Measurements from ENCODE around the gene B3GNT5. TPM values are rescaled to one million over a fixed set of nuclear protein-coding genes. Genes with fewer than 3 reads are reported as not detected.

Gene B3GNT5
- polyA plus RNA-seq, 1 donor = 81.4 TPM

GRCh38 chr3:183301937-183302580, 49.0 kb downstream of the B3GNT5 start:
- DNase-seq = peak in 1 of 2 donors; percentile 40
- H3K27ac ChIP-seq (ENCODE audit: low read length) = no peak overlapping the region
- H3K4me1 ChIP-seq (ENCODE audit: control insufficient read depth, insufficient read depth, low read length) = peaks cover 32% of the 10 kb centered on the region
- H3K36me3 ChIP-seq (ENCODE audit: control insufficient read depth, insufficient read depth, low read length) = no peaks in the 10 kb centered on the region
- no peaks in the 10 kb centered on the region for H3K9me3 ChIP-seq (ENCODE audit: control insufficient read depth, low read depth, low read length)
- no CpG with 5 or more reads among the region's 8 CpGs for WGBS (ENCODE audit: insufficient coverage, low lambda C conversion rate)
- H3K27me3 ChIP-seq (ENCODE audit: control insufficient read depth, insufficient read depth, low read length) = no peaks in the 10 kb centered on the region
- H3K4me3 ChIP-seq (ENCODE audit: low read length) = no peak overlapping the region

- H3K36me3 ChIP-seq (ENCODE audit: control insufficient read depth, insufficient read depth, low read length) = no peaks in the 10 kb centered on the region
- H3K27ac ChIP-seq (ENCODE audit: low read length) = peak overlapping the region; percentile 64
- H3K27me3 ChIP-seq (ENCODE audit: control insufficient read depth, insufficient read depth, low read length) = no peaks in the 10 kb centered on the region
- peaks cover 44% of the 10 kb centered on the region for H3K4me1 ChIP-seq (ENCODE audit: control insufficient read depth, insufficient read depth, low read length)
- H3K4me3 ChIP-seq (ENCODE audit: low read length) = no peak overlapping the region
- peak; percentile 62 to 84 for DNase-seq
- WGBS (ENCODE audit: insufficient coverage, low lambda C conversion rate) = no CpG with 5 or more reads among the region's 2 CpGs
- no peaks in the 10 kb centered on the region for H3K9me3 ChIP-seq (ENCODE audit: control insufficient read depth, low read depth, low read length)
These were observed 50.6 kb downstream of the B3GNT5 start for GRCh38 chr3:183303690-183304089.

GRCh38 chr3:183306798-183307671, 54.0 kb downstream of the B3GNT5 start:
- peak; percentile 96 to 98 for DNase-seq
- H3K27ac ChIP-seq (ENCODE audit: low read length) = peak overlapping the region; percentile 95
- 60% methylated on average over 1 of the region's 9 CpGs for WGBS (ENCODE audit: insufficient coverage, low lambda C conversion rate)
- H3K36me3 ChIP-seq (ENCODE audit: control insufficient read depth, insufficient read depth, low read length) = no peaks in the 10 kb centered on the region
- H3K9me3 ChIP-seq (ENCODE audit: control insufficient read depth, low read depth, low read length) = no peaks in the 10 kb centered on the region
- no peak overlapping the region for H3K4me3 ChIP-seq (ENCODE audit: low read length)
- H3K27me3 ChIP-seq (ENCODE audit: control insufficient read depth, insufficient read depth, low read length) = no peaks in the 10 kb centered on the region
- H3K4me1 ChIP-seq (ENCODE audit: control insufficient read depth, insufficient read depth, low read length) = peaks cover 53% of the 10 kb centered on the region

GRCh38 chr3:183307749-183308148, 54.7 kb downstream of the B3GNT5 start:
- peak; percentile 85 to 93 for DNase-seq
- Histone ChIP-seq H3K4me1 (ENCODE audit: control insufficient read depth, insufficient read depth, low read length) (peaks cover 49% of the 10 kb centered on the region), H3K27ac (ENCODE audit: low read length) (peak overlapping the region; percentile 95), H3K4me3 (ENCODE audit: low read length) (no peak overlapping the region), H3K9me3 (ENCODE audit: control insufficient read depth, low read depth, low read length) (no peaks in the 10 kb centered on the region), H3K36me3 (ENCODE audit: control insufficient read depth, insufficient read depth, low read length) (no peaks in the 10 kb centered on the region), H3K27me3 (ENCODE audit: control insufficient read depth, insufficient read depth, low read length) (no peaks in the 10 kb centered on the region)
- no CpG with 5 or more reads among the region's 2 CpGs for WGBS (ENCODE audit: insufficient coverage, low lambda C conversion rate)

GRCh38 chr3:183308751-183309150, 55.7 kb downstream of the B3GNT5 start:
- peaks cover 42% of the 10 kb centered on the region for H3K4me1 ChIP-seq (ENCODE audit: control insufficient read depth, insufficient read depth, low read length)
- H3K27me3 ChIP-seq (ENCODE audit: control insufficient read depth, insufficient read depth, low read length) = no peaks in the 10 kb centered on the region
- 100% methylated on average over 1 of the region's 5 CpGs for WGBS (ENCODE audit: insufficient coverage, low lambda C conversion rate)
- no peaks in the 10 kb centered on the region for H3K36me3 ChIP-seq (ENCODE audit: control insufficient read depth, insufficient read depth, low read length)
- H3K4me3 ChIP-seq (ENCODE audit: low read length) = no peak overlapping the region
- no peak for DNase-seq
- no peaks in the 10 kb centered on the region for H3K9me3 ChIP-seq (ENCODE audit: control insufficient read depth, low read depth, low read length)
- H3K27ac ChIP-seq (ENCODE audit: low read length) = peak overlapping the region; percentile 95

- H3K27ac ChIP-seq (ENCODE audit: low read length) = peak overlapping the region; percentile 95
- no peaks in the 10 kb centered on the region for H3K27me3 ChIP-seq (ENCODE audit: control insufficient read depth, insufficient read depth, low read length)
- peaks cover 37% of the 10 kb centered on the region for H3K4me1 ChIP-seq (ENCODE audit: control insufficient read depth, insufficient read depth, low read length)
- no peaks in the 10 kb centered on the region for H3K9me3 ChIP-seq (ENCODE audit: control insufficient read depth, low read depth, low read length)
- no peaks in the 10 kb centered on the region for H3K36me3 ChIP-seq (ENCODE audit: control insufficient read depth, insufficient read depth, low read length)
- peak; percentile 80 to 88 for DNase-seq
- no CpG with 5 or more reads among the region's 5 CpGs for WGBS (ENCODE audit: insufficient coverage, low lambda C conversion rate)
- H3K4me3 ChIP-seq (ENCODE audit: low read length) = no peak overlapping the region
These were observed 56.2 kb downstream of the B3GNT5 start for GRCh38 chr3:183309276-183309675.

GRCh38 chr3:183310936-183311335, 57.9 kb downstream of the B3GNT5 start:
- H3K4me1 ChIP-seq (ENCODE audit: control insufficient read depth, insufficient read depth, low read length) = peaks cover 41% of the 10 kb centered on the region

GRCh38 chr3:183312433-183312832, 59.4 kb downstream of the B3GNT5 start:
- Histone ChIP-seq H3K4me1 (ENCODE audit: control insufficient read depth, insufficient read depth, low read length) (peaks cover 32% of the 10 kb centered on the region), H3K9me3 (ENCODE audit: control insufficient read depth, low read depth, low read length) (no peaks in the 10 kb centered on the region), H3K27me3 (ENCODE audit: control insufficient read depth, insufficient read depth, low read length) (no peaks in the 10 kb centered on the region), H3K36me3 (ENCODE audit: control insufficient read depth, insufficient read depth, low read length) (no peaks in the 10 kb centered on the region), H3K4me3 (ENCODE audit: low read length) (no peak overlapping the region), H3K27ac (ENCODE audit: low read length) (no peak overlapping the region)
- no CpG with 5 or more reads among the region's 2 CpGs for WGBS (ENCODE audit: insufficient coverage, low lambda C conversion rate)
- no peak for DNase-seq

More at GRCh38 chr3:183310936-183311335, 57.9 kb downstream of the B3GNT5 start:
- no peak overlapping the region for H3K27ac ChIP-seq (ENCODE audit: low read length)
- no peak overlapping the region for H3K4me3 ChIP-seq (ENCODE audit: low read length)
- no peaks in the 10 kb centered on the region for H3K36me3 ChIP-seq (ENCODE audit: control insufficient read depth, insufficient read depth, low read length)
- DNase-seq = no peak
- no peaks in the 10 kb centered on the region for H3K27me3 ChIP-seq (ENCODE audit: control insufficient read depth, insufficient read depth, low read length)
- no peaks in the 10 kb centered on the region for H3K9me3 ChIP-seq (ENCODE audit: control insufficient read depth, low read depth, low read length)
- WGBS (ENCODE audit: insufficient coverage, low lambda C conversion rate) = no CpG with 5 or more reads among the region's 3 CpGs

GRCh38 chr3:183313351-183313750, 60.3 kb downstream of the B3GNT5 start:
- Histone ChIP-seq H3K27ac (ENCODE audit: low read length) (no peak overlapping the region), H3K36me3 (ENCODE audit: control insufficient read depth, insufficient read depth, low read length) (no peaks in the 10 kb centered on the region), H3K4me3 (ENCODE audit: low read length) (no peak overlapping the region), H3K4me1 (ENCODE audit: control insufficient read depth, insufficient read depth, low read length) (peaks cover 26% of the 10 kb centered on the region), H3K9me3 (ENCODE audit: control insufficient read depth, low read depth, low read length) (no peaks in the 10 kb centered on the region), H3K27me3 (ENCODE audit: control insufficient read depth, insufficient read depth, low read length) (no peaks in the 10 kb centered on the region)
- WGBS (ENCODE audit: insufficient coverage, low lambda C conversion rate) = no CpG with 5 or more reads among the region's 4 CpGs
- DNase-seq = no peak

GRCh38 chr3:183313764-183314163, 60.7 kb downstream of the B3GNT5 start:
- peaks cover 22% of the 10 kb centered on the region for H3K4me1 ChIP-seq (ENCODE audit: control insufficient read depth, insufficient read depth, low read length)
- H3K9me3 ChIP-seq (ENCODE audit: control insufficient read depth, low read depth, low read length) = no peaks in the 10 kb centered on the region
- no CpG with 5 or more reads among the region's 7 CpGs for WGBS (ENCODE audit: insufficient coverage, low lambda C conversion rate)
- DNase-seq = no peak
- H3K4me3 ChIP-seq (ENCODE audit: low read length) = no peak overlapping the region
- H3K27ac ChIP-seq (ENCODE audit: low read length) = no peak overlapping the region
- no peaks in the 10 kb centered on the region for H3K36me3 ChIP-seq (ENCODE audit: control insufficient read depth, insufficient read depth, low read length)
- no peaks in the 10 kb centered on the region for H3K27me3 ChIP-seq (ENCODE audit: control insufficient read depth, insufficient read depth, low read length)

Measured in large intestine (tissue), 3 donors.